Activated T-helper 9 cell treated with anti-CD3 and anti-CD28 coated beads, Interleukin-2, amount 50 U/mL, for 16 hours (primary cell): ENCODE results near the gene DUS3L.

ENCODE experiments used
- DNase-seq: peaks from one replicate; pipeline ENCODE4 v3.0.0-alpha.2; 2020; ENCODE audit warnings: low read depth

The DUS3L gene

DNA sequence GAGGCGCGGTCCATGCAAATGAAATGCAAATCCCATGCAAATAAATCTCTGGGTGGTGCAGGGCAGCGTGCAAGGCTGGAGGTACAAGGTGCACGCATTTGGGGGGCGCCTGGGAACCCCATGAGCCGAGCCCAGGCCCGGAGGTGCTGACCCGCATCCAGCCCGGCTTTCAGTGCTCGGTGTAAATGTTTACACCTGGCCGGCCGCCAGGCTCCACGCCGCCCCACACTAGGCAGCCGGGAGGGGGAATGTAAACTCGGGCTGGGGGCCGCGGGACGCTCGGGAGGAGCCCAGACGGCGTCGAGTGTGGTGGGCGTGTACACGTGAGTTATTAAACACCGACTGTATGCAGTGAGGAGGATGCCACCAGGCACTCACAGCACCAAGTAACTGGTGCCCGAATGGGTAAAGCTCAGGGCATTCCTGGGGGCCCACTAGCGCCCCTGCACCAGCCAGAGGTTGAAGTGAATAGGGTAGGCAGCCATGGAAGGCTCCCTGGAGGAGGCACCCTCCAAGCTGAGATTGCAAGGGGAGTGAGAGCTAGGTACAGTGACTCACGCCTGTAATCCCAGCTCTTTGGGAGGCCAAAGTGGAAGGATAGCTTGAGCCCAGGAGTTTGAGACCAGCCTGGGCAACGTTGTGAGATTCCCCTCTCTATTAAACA lies 31.4 kb upstream of the DUS3L start:
- DNase-seq: no peak

- DNase-seq: no peak
These were observed 30.7 kb upstream of the DUS3L start for GRCh38 chr19:5821521-5822180.

DNA sequence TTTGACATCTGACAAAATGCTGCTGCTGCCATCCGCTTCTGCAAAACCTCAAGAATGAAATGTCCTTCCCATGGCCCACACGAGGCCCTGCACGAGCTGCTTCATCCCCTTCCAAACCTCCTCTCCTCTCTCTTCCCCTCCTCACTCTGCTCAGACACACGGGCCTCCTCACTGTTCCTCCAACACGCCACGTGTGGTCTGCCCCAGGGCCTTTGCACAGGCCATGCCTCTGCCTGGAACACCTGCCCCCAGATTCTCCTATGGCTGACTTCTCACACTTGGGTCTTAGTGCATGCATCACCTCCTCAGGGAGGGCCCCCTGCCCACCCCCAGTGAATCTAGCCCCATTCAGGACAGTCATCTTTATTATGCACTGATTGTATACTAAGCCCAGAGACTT lies 29.8 kb upstream of the DUS3L start:
- no peak for DNase-seq

DNA sequence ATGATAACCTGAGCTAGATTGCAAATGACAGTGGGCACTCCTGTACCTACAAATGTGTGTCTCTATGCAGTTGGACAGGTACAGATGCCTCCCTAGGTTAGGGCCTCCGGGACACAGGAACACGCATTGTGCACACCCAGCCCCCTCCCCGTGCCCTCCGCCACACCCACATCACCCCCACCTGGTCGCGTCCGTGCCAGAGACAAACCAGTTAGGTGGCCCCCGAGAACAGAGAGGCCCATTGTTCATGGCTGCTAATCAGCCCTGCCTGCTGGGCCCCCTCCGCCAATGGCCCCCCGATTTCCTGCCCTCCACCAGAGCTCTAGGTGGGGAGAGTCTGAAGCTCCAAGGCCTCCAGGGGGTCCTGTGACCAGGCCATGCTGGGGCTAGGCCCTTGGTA lies 27.6 kb upstream of the DUS3L start:
- no peak for DNase-seq

- DNase-seq: no peak
These were observed 26.3 kb upstream of the DUS3L start for GRCh38 chr19:5817218-5817617.

- DNase-seq: no peak
These were observed 23.9 kb upstream of the DUS3L start for GRCh38 chr19:5814852-5815246.

GRCh38 chr19:5814123-5814851 lies 23.3 kb upstream of the DUS3L start:
- no peak for DNase-seq

- DNase-seq: no peak
These were observed 20.2 kb upstream of the DUS3L start for GRCh38 chr19:5811117-5811516.

DNA sequence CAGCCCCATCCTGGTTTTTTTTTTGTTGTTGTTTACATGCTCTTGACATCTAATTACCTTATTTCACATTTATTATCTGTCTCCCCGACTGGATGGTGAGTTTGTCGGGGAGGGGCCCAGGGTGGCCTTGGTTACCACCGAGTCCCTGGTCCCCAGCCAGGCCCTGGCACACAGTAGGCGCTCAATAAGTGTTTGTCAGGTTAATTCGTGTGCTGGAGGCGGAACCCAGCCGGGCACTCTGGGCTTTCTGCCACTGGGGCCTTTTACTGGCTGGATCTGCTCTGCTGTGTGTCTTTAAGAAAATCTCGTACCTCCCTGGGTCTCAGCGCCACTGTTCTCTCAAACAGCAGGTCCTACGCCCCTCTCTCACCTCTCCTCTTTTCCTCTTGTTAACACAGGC lies 18.5 kb upstream of the DUS3L start:
- no peak for DNase-seq

- DNase-seq: no peak
These were observed 18.1 kb upstream of the DUS3L start for GRCh38 chr19:5809053-5809452.

DNA sequence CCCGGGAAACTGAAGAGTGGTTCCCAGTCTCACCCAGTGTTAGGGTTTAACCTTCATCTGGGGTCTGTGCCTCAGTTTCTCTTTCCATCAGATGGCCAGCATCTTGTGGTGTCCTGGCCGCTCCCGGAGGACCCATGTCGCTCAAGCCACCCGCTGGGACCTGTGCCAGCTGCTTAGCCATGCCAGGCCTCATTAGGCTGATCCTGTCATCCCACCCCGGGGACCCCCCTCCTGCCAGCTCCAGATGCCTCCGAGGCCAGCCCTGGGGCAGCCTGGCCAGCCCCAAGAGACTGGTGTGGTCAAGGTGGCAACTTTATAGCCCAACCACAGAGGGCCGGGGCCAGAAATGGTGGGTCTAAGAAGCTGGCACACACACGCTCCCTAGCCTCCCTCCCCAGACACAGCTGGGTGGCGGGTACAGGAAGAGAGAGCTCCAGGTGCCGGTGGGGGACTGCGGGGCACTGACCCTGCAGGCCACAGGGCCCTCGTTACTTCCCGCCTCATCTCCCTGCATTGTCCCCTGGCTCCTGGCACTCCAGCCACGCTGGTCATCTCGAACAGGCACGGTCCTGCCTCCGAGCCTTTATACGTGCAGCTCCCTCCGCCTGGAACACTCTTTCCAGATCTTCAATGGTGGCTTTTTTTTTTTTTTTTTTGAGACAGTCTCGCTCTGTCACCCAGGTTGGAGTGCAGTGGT lies 17.3 kb upstream of the DUS3L start:
- DNase-seq: no peak

GRCh38 chr19:5806905-5807304 lies 15.9 kb upstream of the DUS3L start:
- DNase-seq: no peak

DNA sequence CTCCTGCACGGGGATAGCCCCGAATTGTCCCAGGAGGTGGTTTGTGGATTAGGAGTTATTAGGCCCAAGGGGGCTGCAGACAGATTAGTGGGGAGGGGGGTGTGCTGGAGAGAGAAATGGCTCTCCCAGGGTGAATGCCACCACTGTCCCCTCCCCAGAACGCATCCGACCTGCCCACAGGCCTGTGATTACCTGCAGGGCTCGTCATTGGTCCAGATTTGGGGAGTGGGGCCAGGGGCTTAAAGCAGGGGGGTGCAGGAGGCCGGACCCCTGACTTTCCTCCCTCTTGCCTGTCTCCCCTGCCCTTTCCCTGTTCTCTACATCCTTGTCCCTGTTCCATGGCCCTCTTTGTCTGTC lies 15.1 kb upstream of the DUS3L start:
- DNase-seq: no peak

DNA sequence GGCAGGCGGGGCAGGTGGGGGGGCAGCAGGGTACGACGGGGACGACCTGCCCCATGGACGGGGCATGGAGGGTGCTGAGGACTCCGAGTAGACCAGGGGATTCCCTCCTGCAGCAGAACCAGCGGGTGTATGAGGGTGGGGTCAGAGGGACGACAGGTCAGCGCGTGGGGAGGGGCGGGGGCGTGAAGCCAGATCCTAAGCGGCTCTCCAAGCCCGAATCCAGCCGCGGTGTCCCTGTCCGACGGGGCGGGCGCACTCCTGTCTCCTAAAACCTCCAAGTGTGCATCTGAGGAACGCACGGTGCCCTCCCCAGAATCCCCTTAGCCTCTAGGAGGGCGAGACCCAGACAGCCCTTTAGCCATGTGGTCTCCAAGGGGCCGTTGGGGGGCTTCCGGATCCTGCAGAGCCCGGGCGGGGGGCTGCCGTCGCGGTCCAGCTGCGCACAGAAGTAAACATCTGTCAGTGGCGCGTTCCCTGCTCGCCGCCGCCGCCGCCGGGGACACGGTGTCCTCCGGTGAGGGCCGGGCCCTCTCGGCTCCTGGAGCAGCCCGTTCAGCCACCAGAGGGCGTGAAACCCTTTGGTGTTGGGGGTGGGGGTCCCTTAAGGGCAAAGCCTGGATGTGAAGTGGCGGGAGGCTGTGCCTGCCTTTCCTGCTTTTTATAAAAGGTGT lies 14.6 kb upstream of the DUS3L start:
- peak; percentile 47 for DNase-seq

GRCh38 chr19:5804516-5805461 lies 13.8 kb upstream of the DUS3L start, which contains the start of gene NRTN:
TSS of gene NRTN (plus strand) at chr19:5805067. CDS start at chr19:5824166, 19,099 bp downstream.
- peak; percentile 45 for DNase-seq

DNA sequence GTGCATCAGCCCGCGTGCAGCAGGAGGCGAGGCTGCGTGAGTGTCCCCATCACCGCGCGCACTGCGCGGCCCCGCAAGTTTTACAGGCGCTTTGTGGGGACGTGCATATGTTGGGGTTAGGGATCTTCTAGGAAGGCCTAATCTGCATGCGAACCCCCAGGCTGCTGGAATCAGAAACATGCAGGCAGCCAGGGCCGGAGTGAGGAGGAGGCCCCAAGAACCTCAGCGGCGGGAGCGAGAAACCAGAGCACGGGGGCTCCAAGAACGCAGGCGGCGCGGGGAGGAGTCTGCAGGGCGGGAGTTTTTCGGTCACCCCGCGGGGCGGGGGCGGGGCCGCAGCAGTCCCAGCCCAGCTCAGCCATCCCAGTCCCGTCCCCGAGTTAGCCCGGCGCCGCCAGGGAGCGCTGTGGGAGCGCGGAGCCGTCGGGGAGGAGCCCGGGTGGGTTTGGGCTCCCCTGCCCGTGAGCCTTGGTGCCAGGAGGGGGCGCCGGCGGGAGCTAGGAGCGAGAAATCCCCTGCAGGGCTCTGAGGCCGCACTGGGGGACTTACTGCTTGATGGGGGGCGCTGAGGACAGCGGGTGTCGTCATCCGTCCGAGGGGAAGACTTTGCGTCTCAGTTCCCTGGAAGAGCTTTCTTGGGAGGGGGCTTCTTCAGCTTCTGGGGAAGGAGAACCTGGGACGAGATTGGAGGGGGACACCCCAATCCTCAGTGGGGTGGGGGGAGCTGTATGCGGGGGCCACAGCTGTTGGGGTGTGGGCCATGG lies 13.0 kb upstream of the DUS3L start:
- peak; percentile 90 for DNase-seq

DNA sequence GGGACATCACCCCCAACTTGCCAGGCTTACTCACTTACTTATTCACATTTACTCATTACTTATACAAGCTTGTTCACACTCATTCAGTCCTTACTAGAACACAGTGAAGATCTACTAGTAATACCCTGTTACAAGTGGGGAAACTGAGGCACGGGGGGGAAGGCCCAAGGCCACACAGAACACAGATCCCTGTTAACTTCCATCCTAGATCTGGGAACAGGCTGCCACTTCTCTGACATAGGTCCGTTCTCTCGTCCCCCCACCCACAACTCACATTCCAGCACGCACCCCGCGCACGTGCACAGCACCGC lies 12.4 kb upstream of the DUS3L start:
- DNase-seq: no peak

DNA sequence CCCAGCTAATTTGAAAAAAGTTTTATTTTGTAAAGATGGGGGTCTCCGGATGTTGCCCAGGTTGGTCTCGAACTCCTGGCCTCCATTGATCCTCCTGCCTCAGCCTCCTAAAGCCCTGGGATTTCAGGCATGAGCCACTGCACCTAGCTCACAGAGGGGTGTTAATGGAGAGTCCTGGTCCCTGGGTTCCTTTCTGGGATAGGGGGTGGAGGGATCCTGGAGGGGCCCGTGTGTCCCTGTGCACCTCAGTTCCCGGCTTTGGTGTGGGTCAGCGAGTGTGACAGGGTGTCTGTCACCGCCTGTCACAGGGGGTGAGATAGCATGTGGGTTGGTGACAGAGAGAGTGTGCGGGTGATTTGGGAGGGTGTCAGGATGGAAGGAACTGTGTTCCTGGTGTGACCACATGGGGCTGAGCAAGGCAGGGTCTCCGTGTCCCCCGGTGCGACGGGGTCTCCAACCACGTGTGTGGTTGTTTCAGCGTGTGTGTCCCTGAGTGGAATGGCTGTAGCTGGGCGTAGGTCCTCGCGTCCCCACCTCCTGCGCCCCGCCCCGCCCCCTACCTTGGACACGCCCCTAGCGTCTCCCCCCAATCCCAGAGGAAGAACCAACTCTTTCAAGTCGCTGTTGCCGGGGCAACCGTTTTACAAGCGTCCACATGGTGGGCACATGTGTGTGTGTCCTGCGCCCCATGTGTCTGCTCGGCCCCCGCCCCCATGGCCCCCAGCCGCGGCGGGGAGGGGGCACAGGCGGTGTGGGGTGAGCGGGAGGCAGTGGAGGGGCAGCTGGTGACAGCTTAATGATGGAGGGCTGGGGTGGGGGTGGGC lies 11.0 kb upstream of the DUS3L start:
- DNase-seq: no peak
